ENCODE results near the gene ZNF536.

GRCh38 chr19:30376272-30376671, 4.1 kb downstream of the ZNF536 start:
- TF ChIP-seq CTCF (optimal IDR thresholded peaks at IDR 0.05 in 1 of 3, IDR thresholded peaks at IDR 0.05 in 1 of 3, conservative IDR thresholded peaks at IDR 0.05 in 1 of 3; ENCODE audit: extremely low read depth in 1 of 3, insufficient read depth in 2 of 3, low read length in 3 of 3) (no peak), EZH2 (IDR thresholded peaks at IDR 0.05; ENCODE audit: low read length) (no peak)

Data from keratinocyte (primary cell).